Neural progenitor cell (in vitro differentiated cells): ENCODE measurements around the gene VPS33A. TPM values are rescaled to one million over a fixed set of nuclear protein-coding genes. Genes with fewer than 3 reads are reported as not detected.

Source experiments
- DNase-seq: peaks from one replicate; pipeline ENCODE4 v3.0.0-alpha.2; 2016; ENCODE audit warnings: low spot score
- H2AFZ ChIP-seq: fragments of 200-600 bp; sonication (generic); replicated peaks from 2 replicates; pipeline ENCODE4 v1.6.1; 2016; ENCODE audit warnings: antibody characterized with exemption
- H3F3A ChIP-seq: fragments of 200-600 bp; sonication (generic); 2 replicates; pipeline ENCODE4 v1.6.1; 2016; ENCODE audit warnings: antibody characterized with exemption, low read depth
- H3K27ac ChIP-seq: fragments of 200-600 bp; sonication (generic); 2 replicates; pipeline ENCODE4 v1.5.1; 2016; ENCODE audit warnings: mild to moderate bottlenecking
- H3K27me3 ChIP-seq: fragments of 200-600 bp; sonication (generic); 2 replicates; pipeline ENCODE4 v1.6.1; 2016; ENCODE audit warnings: mild to moderate bottlenecking, moderate library complexity
- H3K36me3 ChIP-seq: fragments of 200-600 bp; sonication (generic); 2 replicates; pipeline ENCODE4 v1.5.1; 2016
- H3K4me1 ChIP-seq: fragments of 200-600 bp; sonication (generic); 2 replicates; pipeline ENCODE4 v1.6.1; 2016; ENCODE audit warnings: mixed run types
- H3K4me2 ChIP-seq: fragments of 200-600 bp; sonication (generic); 2 replicates; pipeline ENCODE4 v1.6.1; 2016
- H3K4me3 ChIP-seq: fragments of 200-600 bp; sonication (generic); 2 replicates; pipeline ENCODE4 v1.5.1; 2016
- H3K79me2 ChIP-seq: fragments of 200-600 bp; sonication (generic); 2 replicates; pipeline ENCODE4 v1.6.1; 2016; ENCODE audit warnings: low read depth
- H3K9ac ChIP-seq: fragments of 200-600 bp; sonication (generic); 2 replicates; pipeline ENCODE4 v1.6.1; 2016
- H3K9me3 ChIP-seq: fragments of 200-600 bp; sonication (generic); 2 replicates; pipeline ENCODE4 v1.5.1; 2016; ENCODE audit warnings: low read depth
- H4K20me1 ChIP-seq: fragments of 200-600 bp; sonication (generic); 2 replicates; pipeline ENCODE4 v1.6.1; 2016; ENCODE audit warnings: low read depth
- H3K27ac Mint-ChIP-seq: 3 replicates; pipeline ENCODE4 v1.8.0; 2021; ENCODE audit warnings: mixed read lengths
- H3K27me3 Mint-ChIP-seq: 2 replicates; pipeline ENCODE4 v1.8.0; 2022; ENCODE audit warnings: low read depth, mild to moderate bottlenecking, inconsistent platforms, moderate library complexity, mixed read lengths; ENCODE audit not compliant: insufficient read depth
- H3K36me3 Mint-ChIP-seq: 3 replicates; pipeline ENCODE4 v1.8.0; 2021; ENCODE audit warnings: mixed read lengths
- H3K4me1 Mint-ChIP-seq: 3 replicates; pipeline ENCODE4 v1.8.0; 2021; ENCODE audit warnings: mixed read lengths
- H3K4me3 Mint-ChIP-seq: 3 replicates; pipeline ENCODE4 v1.8.0; 2021; ENCODE audit warnings: mild to moderate bottlenecking, moderate library complexity, mixed read lengths
- H3K9me3 Mint-ChIP-seq: 3 replicates; pipeline ENCODE4 v1.8.0; 2020; ENCODE audit warnings: mixed read lengths
- EZH2 ChIP-seq: fragments of 200-600 bp; sonication (generic); IDR thresholded peaks from 2 replicates; pipeline ENCODE4 v1.6.1; 2017; ENCODE audit warnings: antibody characterized with exemption, mild to moderate bottlenecking, moderate library complexity
- EZH2phosphoT487 ChIP-seq: fragments of 200-600 bp; sonication (generic); IDR thresholded peaks from 2 replicates; pipeline ENCODE4 v1.6.1; 2017; ENCODE audit warnings: antibody characterized with exemption
- total RNA-seq: library from RNA; depleted of rRNA; stranded (reverse); fragments of >200 nt; gene quantifications from 2 replicates; pipeline ENCODE4 v1.2.3, GENCODE V29; 2015; ENCODE audit warnings: low replicate concordance
- TF ChIP-seq, protein P1 (sequence below): fragments of 200-600 bp; sonication (generic); IDR thresholded peaks from 2 replicates; pipeline ENCODE4 v1.5.1; 2017; ENCODE audit warnings: antibody characterized with exemption, mild to moderate bottlenecking

Gene VPS33A
- total RNA-seq, 1 donor from 2014 or later: 42.0 TPM

DNA sequence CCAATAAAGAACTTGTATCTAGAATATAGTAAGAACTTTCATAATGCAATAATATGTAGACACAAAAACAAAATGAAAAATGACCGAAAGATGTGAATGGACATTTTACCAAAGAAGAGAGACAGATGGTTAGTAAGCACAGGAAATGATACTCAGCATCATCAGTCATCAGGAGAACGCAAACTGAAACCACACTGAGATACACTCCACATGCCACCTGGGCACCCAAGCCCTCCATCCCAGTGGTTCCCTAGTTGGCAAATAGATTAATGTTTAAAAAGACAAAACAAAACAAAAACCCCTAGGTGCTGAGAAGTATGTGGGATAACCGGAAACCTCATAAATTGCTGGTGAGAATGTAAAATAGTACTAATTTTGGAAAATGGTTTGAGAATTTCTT, 26.8 kb upstream of the VPS33A start:
- no peak for DNase-seq
- Histone ChIP-seq H3K36me3 (no peaks in the 10 kb centered on the region), H3K79me2 (no peaks in the 10 kb centered on the region), H3K4me3 (no peak overlapping the region), H3K27ac (no peak overlapping the region), H3K27me3 (no peaks in the 10 kb centered on the region), H3K9me3 (no peaks in the 10 kb centered on the region), H4K20me1 (no peaks in the 10 kb centered on the region), H3K4me1 (no peaks in the 10 kb centered on the region), H3F3A (no peaks in the 10 kb centered on the region), H3K4me2 (no peak overlapping the region), H3K9ac (no peak overlapping the region), H2AFZ (no peak overlapping the region)
- no peaks in the 10 kb centered on the region for H3K9me3 Mint-ChIP-seq
- H3K36me3 Mint-ChIP-seq: peaks cover 15% of the 10 kb centered on the region
- H3K27me3 Mint-ChIP-seq: no peaks in the 10 kb centered on the region
- H3K27ac Mint-ChIP-seq: no peak overlapping the region
- H3K4me3 Mint-ChIP-seq: no peak overlapping the region
- H3K4me1 Mint-ChIP-seq: no peaks in the 10 kb centered on the region
- TF ChIP-seq EZH2phosphoT487 (no peak), EZH2 (no peak)
- TF ChIP-seq, protein P1, sequence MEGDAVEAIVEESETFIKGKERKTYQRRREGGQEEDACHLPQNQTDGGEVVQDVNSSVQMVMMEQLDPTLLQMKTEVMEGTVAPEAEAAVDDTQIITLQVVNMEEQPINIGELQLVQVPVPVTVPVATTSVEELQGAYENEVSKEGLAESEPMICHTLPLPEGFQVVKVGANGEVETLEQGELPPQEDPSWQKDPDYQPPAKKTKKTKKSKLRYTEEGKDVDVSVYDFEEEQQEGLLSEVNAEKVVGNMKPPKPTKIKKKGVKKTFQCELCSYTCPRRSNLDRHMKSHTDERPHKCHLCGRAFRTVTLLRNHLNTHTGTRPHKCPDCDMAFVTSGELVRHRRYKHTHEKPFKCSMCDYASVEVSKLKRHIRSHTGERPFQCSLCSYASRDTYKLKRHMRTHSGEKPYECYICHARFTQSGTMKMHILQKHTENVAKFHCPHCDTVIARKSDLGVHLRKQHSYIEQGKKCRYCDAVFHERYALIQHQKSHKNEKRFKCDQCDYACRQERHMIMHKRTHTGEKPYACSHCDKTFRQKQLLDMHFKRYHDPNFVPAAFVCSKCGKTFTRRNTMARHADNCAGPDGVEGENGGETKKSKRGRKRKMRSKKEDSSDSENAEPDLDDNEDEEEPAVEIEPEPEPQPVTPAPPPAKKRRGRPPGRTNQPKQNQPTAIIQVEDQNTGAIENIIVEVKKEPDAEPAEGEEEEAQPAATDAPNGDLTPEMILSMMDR: no peak

DNA sequence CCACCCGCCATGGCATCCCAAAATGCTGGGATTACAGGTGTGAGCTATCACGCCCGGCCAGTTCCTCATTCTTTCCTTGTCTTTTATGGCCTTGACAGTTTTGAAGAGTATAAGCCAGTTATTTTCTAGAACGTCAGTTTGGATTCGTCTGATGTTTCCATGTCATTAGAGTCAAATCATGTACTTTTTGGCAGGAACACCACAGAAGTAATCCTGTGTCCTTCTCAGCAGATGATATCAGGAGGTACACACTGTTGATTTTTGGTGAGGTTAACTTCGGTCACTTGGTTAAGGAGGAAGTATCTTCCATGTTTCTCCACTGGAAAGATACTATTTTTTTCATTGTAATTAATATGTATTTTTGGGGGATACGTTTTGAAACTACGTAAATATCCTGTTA, 25.1 kb upstream of the VPS33A start:
- H3K9me3 ChIP-seq: no peaks in the 10 kb centered on the region
- no peaks in the 10 kb centered on the region for H3F3A ChIP-seq
- no peak overlapping the region for H3K27ac ChIP-seq
- H3K27me3 Mint-ChIP-seq: no peaks in the 10 kb centered on the region
- H3K9ac ChIP-seq: no peak overlapping the region
- no peak overlapping the region for H3K4me2 ChIP-seq
- H3K27ac Mint-ChIP-seq: no peak overlapping the region
- H4K20me1 ChIP-seq: no peaks in the 10 kb centered on the region
- no peaks in the 10 kb centered on the region for H3K36me3 ChIP-seq
- DNase-seq: no peak
- H3K4me3 Mint-ChIP-seq: no peak overlapping the region
- H3K4me1 Mint-ChIP-seq: no peaks in the 10 kb centered on the region
- peaks cover 15% of the 10 kb centered on the region for H3K36me3 Mint-ChIP-seq
- H3K4me3 ChIP-seq: no peak overlapping the region
- no peaks in the 10 kb centered on the region for H3K4me1 ChIP-seq
- H2AFZ ChIP-seq: no peak overlapping the region
- no peaks in the 10 kb centered on the region for H3K27me3 ChIP-seq
- H3K9me3 Mint-ChIP-seq: no peaks in the 10 kb centered on the region
- H3K79me2 ChIP-seq: no peaks in the 10 kb centered on the region
- TF ChIP-seq EZH2phosphoT487 (no peak), EZH2 (no peak)
- TF ChIP-seq, protein P1: no peak

DNA sequence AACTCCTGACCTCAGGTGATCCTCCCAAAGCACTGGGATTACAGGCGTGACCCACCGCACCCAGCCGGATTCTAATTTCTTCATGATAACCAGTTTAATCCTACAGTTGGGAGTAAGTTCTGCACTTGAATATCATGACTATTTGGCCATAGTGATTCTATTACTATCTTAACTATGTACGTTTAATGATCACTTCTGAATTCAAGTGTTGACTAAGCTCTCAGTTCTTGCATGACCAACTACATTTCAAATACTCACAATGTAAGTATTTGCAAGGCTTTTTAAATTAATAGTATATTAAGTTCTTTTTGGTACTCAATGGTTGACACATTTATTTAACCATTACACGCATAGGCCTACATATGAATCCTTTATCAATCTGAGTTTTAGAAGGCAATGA, 17.4 kb upstream of the VPS33A start:
- TF ChIP-seq, protein P1: no peak
- TF ChIP-seq EZH2: no peak
- TF ChIP-seq EZH2phosphoT487: no peak
- no peak overlapping the region for H3K9ac ChIP-seq
- no peaks in the 10 kb centered on the region for H4K20me1 ChIP-seq
- no peaks in the 10 kb centered on the region for H3K36me3 ChIP-seq
- Mint-ChIP-seq H3K36me3 (peaks cover 4% of the 10 kb centered on the region), H3K27ac (no peak overlapping the region), H3K4me3 (no peak overlapping the region), H3K27me3 (no peaks in the 10 kb centered on the region), H3K9me3 (no peaks in the 10 kb centered on the region), H3K4me1 (peaks cover 7% of the 10 kb centered on the region)
- H3F3A ChIP-seq: peaks cover 9% of the 10 kb centered on the region
- no peak overlapping the region for H2AFZ ChIP-seq
- no peak overlapping the region for H3K27ac ChIP-seq
- no peaks in the 10 kb centered on the region for H3K27me3 ChIP-seq
- H3K4me3 ChIP-seq: no peak overlapping the region
- H3K4me1 ChIP-seq: peaks cover 8% of the 10 kb centered on the region
- DNase-seq: no peak
- H3K4me2 ChIP-seq: no peak overlapping the region
- H3K79me2 ChIP-seq: no peaks in the 10 kb centered on the region
- no peaks in the 10 kb centered on the region for H3K9me3 ChIP-seq
